Ovary (tissue), 3 donors: Measurements from ENCODE around the gene RBM44.

Experiments
- CTCF ChIP-seq, 3 donors: fragments of 450-650 bp in 2 of 3; fragments of 200-600 bp in 1 of 3; IDR thresholded peaks; one replicate each; pipeline versions ENCODE4 v1.5.1 to v1.8.0; 2016 to 2022; ENCODE audit warnings: antibody characterized with exemption in 3 of 3, mild to moderate bottlenecking in 1 of 3
- POLR2A ChIP-seq: fragments of 450-650 bp; IDR thresholded peaks from one replicate; pipeline ENCODE4 v1.6.1; 2017; ENCODE audit warnings: antibody characterized with exemption, mild to moderate bottlenecking, moderate library complexity
- donor health status: DM: no; HTN: no; CAD: no.

- TF ChIP-seq CTCF (IDR thresholded peaks at IDR 0.05) (no peak), POLR2A (no peak)
Measured at GRCh38 chr2:237818066-237818473, 19.5 kb downstream of the RBM44 start.
